H1 (cell line): ENCODE data around the gene SMARCA2. TPM values are rescaled to one million over a fixed set of nuclear protein-coding genes. Genes with fewer than 3 reads are reported as not detected.

ENCODE experiments used
- CTCF ChIA-PET: fragments of 300-600 bp; sonication (Branson Sonifier 250); formaldehyde crosslinking; loops from one replicate; lab custom pipeline; 2021; ENCODE audit not compliant: partially characterized antibody; lab: Charles Lee
- POLR2A ChIA-PET: fragments of 300-600 bp; sonication (Branson Sonifier 250); formaldehyde crosslinking; loops from one replicate; lab custom pipeline; 2021; ENCODE audit warnings: inconsistent platforms; ENCODE audit not compliant: partially characterized antibody; lab: Charles Lee
- DNase-seq, 2 experiments: peaks; one replicate each; pipeline versions ENCODE4 v3.0.0 to v3.0.0-alpha.2; 2010 to 2022; ENCODE audit warnings: low spot score in 2 of 2, low read depth in 1 of 2, mixed read lengths in 1 of 2
- FAIRE-seq: peaks from 2 replicates; lab custom pipeline; 2011; peaks lifted over from hg19 to GRCh38; lab: Jason Lieb, UNC
- H2AFZ ChIP-seq: 2 replicates; pipeline ENCODE4 v1.8.1; 2012; ENCODE audit warnings: low read length, inconsistent platforms
- H2AK5ac ChIP-seq: 2 replicates; pipeline ENCODE4 v1.6.1; 2013; ENCODE audit warnings: low read depth, low read length
- H2BK120ac ChIP-seq: replicated peaks from 2 replicates; pipeline ENCODE3; 2013; ENCODE audit warnings: low read depth, low read length, inconsistent platforms
- H2BK12ac ChIP-seq: 2 replicates; pipeline ENCODE4 v1.6.1; 2013; ENCODE audit warnings: low read depth, low read length
- H2BK15ac ChIP-seq: 2 replicates; pipeline ENCODE4 v1.6.1; 2013; ENCODE audit warnings: low read length
- H2BK20ac ChIP-seq: 2 replicates; pipeline ENCODE4 v1.6.1; 2013; ENCODE audit warnings: low read length
- H2BK5ac ChIP-seq: 2 replicates; pipeline ENCODE4 v1.6.1; 2013; ENCODE audit warnings: low read depth, low read length
- H3K14ac ChIP-seq: 2 replicates; pipeline ENCODE4 v1.6.1; 2013; ENCODE audit warnings: inconsistent platforms; ENCODE audit not compliant: insufficient read length
- H3K18ac ChIP-seq: 2 replicates; pipeline ENCODE4 v1.6.1; 2013; ENCODE audit warnings: low read length; ENCODE audit errors: extremely low read depth
- H3K23ac ChIP-seq: 2 replicates; pipeline ENCODE4 v1.6.1; 2013; ENCODE audit warnings: inconsistent platforms; ENCODE audit not compliant: insufficient read length
- H3K23me2 ChIP-seq: 2 replicates; pipeline ENCODE4 v1.6.1; 2013; ENCODE audit warnings: low read depth, low read length
- H3K27ac ChIP-seq: 2 replicates; pipeline ENCODE4 v1.6.1; 2011; ENCODE audit warnings: low read depth, low read length, inconsistent platforms
- H3K27me3 ChIP-seq, 4 experiments: replicated peaks in 1 of 4; 1 replicate in 1 of 4; 2 replicates in 3 of 4; pipeline versions ENCODE4 v1.6.1 to v1.8.1; 2011 to 2013; ENCODE audit warnings: low read length in 3 of 4, mild to moderate bottlenecking in 3 of 4, inconsistent platforms in 2 of 4, mixed read lengths in 2 of 4, moderate library complexity in 1 of 4; ENCODE audit not compliant: control insufficient read depth in 3 of 4, insufficient read depth in 3 of 4; ENCODE audit errors: extremely low read depth in 1 of 4
- H3K36me3 ChIP-seq, 4 experiments: 2 replicates each; pipeline versions ENCODE4 v1.6.1 to v1.8.1; 2011 to 2013; ENCODE audit warnings: mild to moderate bottlenecking in 4 of 4, low read length in 3 of 4, moderate library complexity in 2 of 4, control low read depth in 1 of 4, inconsistent platforms in 1 of 4; ENCODE audit not compliant: insufficient read depth in 4 of 4, control insufficient read depth in 2 of 4
- H3K4ac ChIP-seq: replicated peaks from 2 replicates; pipeline ENCODE3; 2013; ENCODE audit warnings: low read length, low read depth, mixed read lengths, inconsistent platforms; ENCODE audit not compliant: insufficient read length
- H3K4me1 ChIP-seq, 4 experiments: replicated peaks in 1 of 4; 1 replicate in 1 of 4; 2 replicates in 3 of 4; pipeline versions ENCODE4 v1.6.1 to v1.8.1; 2011 to 2013; ENCODE audit warnings: low read length in 3 of 4, inconsistent platforms in 2 of 4, mixed read lengths in 1 of 4; ENCODE audit not compliant: insufficient read depth in 4 of 4, control insufficient read depth in 3 of 4
- H3K4me2 ChIP-seq, 2 experiments: 2 replicates each; pipeline versions ENCODE4 v1.6.1 to v1.8.1; 2011 to 2013; ENCODE audit warnings: low read depth in 2 of 2, low read length in 2 of 2, control low read depth in 1 of 2, inconsistent platforms in 1 of 2, mild to moderate bottlenecking in 1 of 2; ENCODE audit not compliant: insufficient read depth in 1 of 2
- H3K4me3 ChIP-seq, 4 experiments: fragments of 200-600, 300-600 bp in 1 of 4; sonication (generic), shearing (Covaris generic), sonication (Bioruptor Twin) in 1 of 4; 2 replicates each; pipeline versions ENCODE4 v1.5.1 to v1.8.1; 2011 to 2016; ENCODE audit warnings: low read length in 4 of 4, low read depth in 3 of 4, control low read depth in 2 of 4, inconsistent platforms in 2 of 4, mild to moderate bottlenecking in 2 of 4, mixed read lengths in 1 of 4, moderate library complexity in 1 of 4; ENCODE audit not compliant: insufficient read depth in 2 of 4; ENCODE audit errors: extremely low read depth in 1 of 4
- H3K56ac ChIP-seq: replicated peaks from 2 replicates; pipeline ENCODE3; 2013; ENCODE audit warnings: low read depth, mild to moderate bottlenecking, mixed read lengths, low read length, inconsistent platforms; ENCODE audit not compliant: insufficient read length
- H3K79me1 ChIP-seq: 2 replicates; pipeline ENCODE4 v1.6.1; 2013; ENCODE audit warnings: low read depth, low read length, control low read depth
- H3K79me2 ChIP-seq, 2 experiments: 2 replicates each; pipeline versions ENCODE4 v1.6.1 to v1.8.1; 2012 to 2013; ENCODE audit warnings: low read length in 2 of 2, mild to moderate bottlenecking in 2 of 2, inconsistent platforms in 1 of 2; ENCODE audit not compliant: insufficient read depth in 2 of 2, control insufficient read depth in 1 of 2
- H3K9ac ChIP-seq, 4 experiments: replicated peaks in 1 of 4; 1 replicate in 1 of 4; 2 replicates in 3 of 4; pipeline versions ENCODE4 v1.6.1 to v1.8.1; 2011 to 2013; ENCODE audit warnings: low read depth in 3 of 4, low read length in 3 of 4, control low read depth in 2 of 4, mild to moderate bottlenecking in 2 of 4, moderate library complexity in 2 of 4, inconsistent platforms in 1 of 4; ENCODE audit errors: extremely low read depth in 1 of 4
- H3K9me3 ChIP-seq, 2 experiments: 2 replicates each; pipeline versions ENCODE4 v1.6.1 to v1.8.1; 2012 to 2013; ENCODE audit warnings: mild to moderate bottlenecking in 2 of 2, moderate library complexity in 2 of 2, control low read depth in 1 of 2, inconsistent platforms in 1 of 2, low read depth in 1 of 2, low read length in 1 of 2, mixed read lengths in 1 of 2; ENCODE audit not compliant: insufficient read depth in 2 of 2
- H4K20me1 ChIP-seq, 2 experiments: replicated peaks in 1 of 2; 2 replicates each; pipeline versions ENCODE3 to v1.8.1; 2011 to 2013; ENCODE audit warnings: inconsistent platforms in 2 of 2, low read length in 2 of 2, mild to moderate bottlenecking in 1 of 2; ENCODE audit not compliant: insufficient read depth in 2 of 2, control insufficient read depth in 1 of 2
- H4K5ac ChIP-seq: 2 replicates; pipeline ENCODE4 v1.6.1; 2013; ENCODE audit warnings: low read length, low read depth, mixed read lengths, inconsistent platforms; ENCODE audit not compliant: insufficient read length
- H4K8ac ChIP-seq: 2 replicates; pipeline ENCODE4 v1.8.0; 2013; ENCODE audit warnings: mild to moderate bottlenecking, moderate library complexity, low read length, inconsistent platforms; ENCODE audit not compliant: insufficient read depth; ENCODE audit errors: extremely low read depth
- H4K91ac ChIP-seq: replicated peaks from 2 replicates; pipeline ENCODE3; 2013; ENCODE audit warnings: low read length, mixed read lengths, inconsistent platforms; ENCODE audit not compliant: insufficient read length
- BRCA1 ChIP-seq: IDR thresholded peaks from 2 replicates; pipeline ENCODE4 v1.6.1; 2012; ENCODE audit warnings: low read depth, low read length, improper control_type of control experiment
- CTCF ChIP-seq, 3 experiments: IDR thresholded peaks; 1 replicate in 2 of 3; 2 replicates in 1 of 3; pipeline versions ENCODE4 v1.5.1 to v1.6.1; 2011; ENCODE audit warnings: low read length in 3 of 3, mild to moderate bottlenecking in 3 of 3, inconsistent platforms in 2 of 3, low read depth in 1 of 3, moderate library complexity in 1 of 3; ENCODE audit not compliant: insufficient read depth in 1 of 3; ENCODE audit errors: control extremely low read depth in 1 of 3
- GTF2F1 ChIP-seq: IDR thresholded peaks from 2 replicates; pipeline ENCODE4 v1.6.1; 2012; ENCODE audit warnings: low read depth, low read length, improper control_type of control experiment, borderline replicate concordance
- HDAC2 ChIP-seq, 2 experiments: fragments of 300-600 bp in 1 of 2; sonication (generic) in 1 of 2; IDR thresholded peaks; 2 replicates each; pipeline ENCODE4 v1.6.1; 2011 to 2012; ENCODE audit warnings: low read depth in 2 of 2, low read length in 2 of 2, mild to moderate bottlenecking in 2 of 2, moderate library complexity in 2 of 2, borderline replicate concordance in 1 of 2, inconsistent platforms in 1 of 2
- HDAC6 ChIP-seq: IDR thresholded peaks from one replicate; pipeline ENCODE4 v1.7.1; 2012; ENCODE audit warnings: low read depth, mild to moderate bottlenecking, inconsistent platforms, low read length, moderate library complexity
- KDM5A ChIP-seq: fragments of 200-600 bp; IDR thresholded peaks from 2 replicates; pipeline ENCODE4 v1.7.1; 2012; ENCODE audit warnings: mild to moderate bottlenecking, low read length, inconsistent platforms, mixed read lengths
- RBBP5 ChIP-seq: IDR thresholded peaks from 2 replicates; pipeline ENCODE4 v1.7.1; 2012; ENCODE audit warnings: low read depth, mild to moderate bottlenecking, inconsistent platforms, low read length, moderate library complexity, borderline replicate concordance
- TEAD4 ChIP-seq: IDR thresholded peaks from 2 replicates; pipeline ENCODE4 v1.6.1; 2012; ENCODE audit warnings: low read depth, low read length, inconsistent platforms, mixed read lengths
- WGBS, 2 experiments: shearing (Covaris generic) in 1 of 2; methylation state at CpG; one replicate each; pipeline versions ENCODE4 v1.1.6 to v1.1.7; 2013 to 2015; ENCODE audit warnings: low lambda C conversion rate in 2 of 2, mixed read lengths in 2 of 2, inconsistent platforms in 1 of 2, low coverage in 1 of 2, missing lambda C conversion rate in 1 of 2; ENCODE audit not compliant: insufficient replicate concordance in 2 of 2, insufficient coverage in 1 of 2, insufficient read length in 1 of 2; ENCODE audit errors: extremely low coverage in 1 of 2, missing lambda C conversion rate in 1 of 2; 5-methylcytosine and 5-hydroxymethylcytosine counted together
- polyA plus RNA-seq, 7 experiments: library from polyadenylated mRNA; depleted of rRNA in 3 of 7; stranded (reverse) in 5 of 7; unstranded in 2 of 7; fragments of >200 nt in 5 of 7; fragments of 200-250 nt in 2 of 7; gene quantifications; 1 replicate in 5 of 7; 2 replicates in 1 of 7; 4 replicates in 1 of 7; pipeline versions ENCODE4 v1.2.1 to v1.2.3, GENCODE V29; 2011 to 2013; ENCODE audit warnings: missing spikeins in 2 of 7, mixed read lengths in 2 of 7
- total RNA-seq: library from RNA; stranded (reverse); fragmentation: NEBNext Ultra II Directional; extraction: Animal tissue kit (Norgen Biotek cat#: 25700); gene quantifications from 2 replicates; pipeline ENCODE4 v1.2.1, GENCODE V29; 2021

Gene SMARCA2
- total and polyA plus RNA-seq, 2 of the 8 experiments (the other 6 are each of a cell fraction or from before 2014, with no cell fraction given) = 6.3 to 21.7 TPM

- no peaks in the 10 kb centered on the region for H3K27me3 ChIP-seq
- no peak overlapping the region for H3K4me2 ChIP-seq
- H2AFZ ChIP-seq = no peak overlapping the region
- H2BK15ac ChIP-seq = no peak overlapping the region
- ChIA-PET CTCF (interaction anchor here (1.6 kb wide), 1 partner anchor 55 kb away, joined by 7 read pairs; no protein-coding TSS in a partner anchor), POLR2A (no interaction called here)
- no peaks in the 10 kb centered on the region for H3K9me3 ChIP-seq
- DNase-seq (no peak), FAIRE-seq (peak; percentile 62)
- 87% methylated on average over 5 of the region's 5 CpGs; no CpG with 5 or more reads in 1 of the 2 experiments for WGBS, 2 experiments
- H2BK5ac ChIP-seq = no peak overlapping the region
- H3K27ac ChIP-seq = no peak overlapping the region
- H3K79me2 ChIP-seq = no peaks in the 10 kb centered on the region
- no peaks in the 10 kb centered on the region for H3K23me2 ChIP-seq
- no peaks in the 10 kb centered on the region for H3K36me3 ChIP-seq
- TF ChIP-seq GTF2F1 = no peak
- TF ChIP-seq HDAC6 = no peak
- TF ChIP-seq RBBP5 = no peak
- TF ChIP-seq CTCF (IDR thresholded peaks at IDR 0.05; ENCODE audit: control extremely low read depth in 1 of 3, insufficient read depth in 1 of 3, low read depth in 1 of 3, low read length in 3 of 3) = no peak
- TF ChIP-seq HDAC2 (IDR thresholded peaks at IDR 0.05; ENCODE audit: borderline replicate concordance in 1 of 2, low read depth in 2 of 2, low read length in 2 of 2) = no peak
- TF ChIP-seq KDM5A = no peak
- no peak for TF ChIP-seq TEAD4
- no peak for TF ChIP-seq BRCA1
- no peak overlapping the region for H3K9ac ChIP-seq
- H4K91ac ChIP-seq = no peak overlapping the region
- no peak overlapping the region for H4K5ac ChIP-seq
- H4K8ac ChIP-seq = no peak overlapping the region
- no peak overlapping the region for H3K14ac ChIP-seq
- H3K4ac ChIP-seq = no peak overlapping the region
- no peak overlapping the region for H2BK12ac ChIP-seq
- no peak overlapping the region for H2BK20ac ChIP-seq
- H3K4me1 ChIP-seq = no peaks in the 10 kb centered on the region
- no peak overlapping the region for H2BK120ac ChIP-seq
- H2AK5ac ChIP-seq = no peak overlapping the region
- H4K20me1 ChIP-seq = no peaks in the 10 kb centered on the region
- no peak overlapping the region for H3K18ac ChIP-seq
- no peak overlapping the region for H3K56ac ChIP-seq
- H3K4me3 ChIP-seq = no peak overlapping the region
- no peaks in the 10 kb centered on the region for H3K79me1 ChIP-seq
- H3K23ac ChIP-seq = no peak overlapping the region
Measured at GRCh38 chr9:2032234-2032633, 17.1 kb downstream of the SMARCA2 start.
